GM18517 (cell line): ENCODE results near the gene APLF.
"Not testable (repeated sequence)": the region's sequence is repeated elsewhere in the genome, so short reads cannot be mapped to it uniquely, and the experiment has no call there.

Experiments used
- ATAC-seq: cut with Tn5 transposase; IDR thresholded peaks from one replicate; pipeline ENCODE4 v1.9.1; 2021; ENCODE audit warnings: mild to moderate bottlenecking, moderate library complexity; ENCODE audit not compliant: unreplicated experiment

APLF gene

DNA sequence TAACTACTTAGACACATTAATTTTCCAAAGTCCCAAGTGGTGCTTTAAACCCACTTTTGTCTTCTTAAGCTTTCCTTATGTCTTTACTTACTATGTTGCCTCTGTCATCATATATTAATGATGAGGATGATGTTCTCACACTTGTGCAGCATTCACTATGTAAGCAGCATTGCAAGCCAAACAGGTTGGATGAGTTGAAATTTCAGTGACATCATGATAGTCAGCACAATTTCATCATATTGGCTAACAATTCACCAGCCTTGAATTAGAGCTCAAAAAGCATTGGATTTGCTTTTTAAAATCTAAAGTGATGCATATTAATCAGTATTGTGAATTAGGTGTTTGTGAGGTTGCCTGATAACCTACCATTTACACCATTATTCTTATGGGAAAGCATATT lies 7.7 kb downstream of the APLF start:
- no peak for ATAC-seq

DNA sequence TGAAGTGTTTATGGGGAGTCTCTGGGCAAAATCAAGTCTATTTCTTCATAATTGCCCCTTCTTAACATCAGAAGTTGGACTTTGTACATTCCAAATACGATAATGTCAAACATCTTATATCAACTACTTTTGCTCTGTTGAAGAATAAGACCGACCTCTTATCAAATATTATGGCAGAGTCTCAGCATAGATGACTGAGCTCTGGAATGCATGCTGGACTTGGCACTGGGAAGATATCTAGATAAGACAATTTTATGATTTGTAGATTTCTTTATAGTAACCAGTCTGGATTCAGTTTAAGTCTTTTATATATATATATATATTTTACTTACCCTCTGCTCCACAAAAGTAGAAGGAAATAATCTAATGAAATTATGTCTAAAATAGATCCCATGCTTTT lies 8.2 kb downstream of the APLF start:
- no peak for ATAC-seq

DNA sequence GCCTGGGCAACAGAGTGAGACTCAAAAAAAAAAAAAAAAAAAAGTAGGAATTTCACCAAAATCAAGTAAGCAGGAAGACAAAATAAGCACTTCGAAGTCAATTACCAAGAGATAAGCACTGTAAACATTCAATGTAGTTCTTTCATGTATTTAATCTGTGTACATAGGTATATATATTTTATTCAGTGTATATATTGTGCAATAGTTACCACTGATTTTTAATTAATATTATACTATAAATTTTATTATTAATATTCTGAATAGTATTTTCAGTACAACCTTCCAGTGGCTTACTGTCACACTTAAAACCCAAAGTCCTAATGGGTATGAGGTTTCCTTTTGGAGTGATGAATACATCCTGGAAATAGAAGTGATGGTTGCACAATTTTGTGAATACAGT lies 9.1 kb downstream of the APLF start:
- no peak for ATAC-seq

- ATAC-seq, result no peak
Measured at GRCh38 chr2:68478688-68479087, 11.3 kb downstream of the APLF start.

- no peak for ATAC-seq
Measured at GRCh38 chr2:68482296-68482820, 15.0 kb downstream of the APLF start.

DNA sequence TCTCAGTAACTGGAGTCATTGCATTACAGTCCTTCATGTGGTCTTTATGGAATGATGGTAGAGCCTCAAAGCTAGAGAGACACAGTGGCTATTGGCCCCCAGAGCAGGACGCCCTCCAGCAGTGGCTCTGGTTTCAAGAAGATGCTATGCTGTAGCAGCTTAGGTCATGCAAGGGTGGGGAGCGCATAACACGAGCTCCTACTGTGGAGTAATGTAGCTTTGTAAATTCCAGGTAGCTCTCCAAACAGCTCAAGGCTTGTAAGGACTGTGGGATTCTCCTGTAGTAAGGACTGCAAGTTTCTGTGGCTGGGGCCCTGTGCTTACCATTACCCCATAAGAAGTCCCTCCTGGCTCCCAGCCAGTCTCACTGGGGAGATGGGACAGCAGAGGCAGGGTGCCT lies 15.6 kb downstream of the APLF start:
- no peak for ATAC-seq

DNA sequence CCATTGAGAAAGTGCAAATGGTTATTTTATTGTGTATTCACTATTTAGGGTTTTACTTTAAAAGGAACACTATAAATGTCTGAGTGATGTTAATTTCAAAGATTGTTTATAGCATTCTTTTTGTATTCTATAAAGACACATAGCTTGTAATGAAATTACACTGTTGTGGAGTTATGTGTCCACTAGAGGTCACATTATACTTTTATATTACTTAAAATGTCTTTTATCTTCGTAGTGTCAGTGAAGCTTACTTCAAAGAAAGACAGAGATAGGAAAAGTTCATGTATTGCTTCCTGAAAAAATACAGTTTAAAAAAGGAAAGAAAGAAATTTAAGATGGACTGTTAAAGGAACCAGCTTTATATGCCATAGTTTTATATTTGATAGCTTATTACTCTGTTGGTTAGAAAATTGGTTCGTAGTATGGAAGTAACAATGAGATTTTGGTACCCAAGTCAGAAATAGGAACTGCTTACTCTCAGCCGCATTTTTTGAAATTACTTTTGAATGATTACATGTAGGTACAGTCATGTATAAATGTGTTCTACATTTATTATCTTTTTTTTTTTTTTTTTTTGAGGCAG lies 20.5 kb downstream of the APLF start:
- ATAC-seq, result no peak

DNA sequence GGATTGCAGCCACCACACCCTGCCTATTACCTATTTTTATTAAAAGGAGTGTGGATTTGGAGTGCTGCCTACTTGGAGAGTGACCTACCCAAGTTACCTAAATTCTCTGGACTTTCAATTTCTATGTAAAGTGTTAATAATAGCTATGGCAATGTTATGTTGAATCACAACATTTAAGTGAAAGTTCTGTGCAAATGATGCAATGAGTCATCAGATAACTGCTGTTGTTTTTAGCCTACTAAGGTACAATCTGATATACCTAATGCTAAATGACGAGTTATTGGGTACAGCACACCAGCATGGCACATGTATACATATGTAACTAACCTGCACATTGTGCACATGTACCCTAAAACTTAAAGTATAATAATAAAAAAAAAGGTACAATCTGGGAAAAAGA lies 21.2 kb downstream of the APLF start:
- not testable (repeated sequence) for ATAC-seq

DNA sequence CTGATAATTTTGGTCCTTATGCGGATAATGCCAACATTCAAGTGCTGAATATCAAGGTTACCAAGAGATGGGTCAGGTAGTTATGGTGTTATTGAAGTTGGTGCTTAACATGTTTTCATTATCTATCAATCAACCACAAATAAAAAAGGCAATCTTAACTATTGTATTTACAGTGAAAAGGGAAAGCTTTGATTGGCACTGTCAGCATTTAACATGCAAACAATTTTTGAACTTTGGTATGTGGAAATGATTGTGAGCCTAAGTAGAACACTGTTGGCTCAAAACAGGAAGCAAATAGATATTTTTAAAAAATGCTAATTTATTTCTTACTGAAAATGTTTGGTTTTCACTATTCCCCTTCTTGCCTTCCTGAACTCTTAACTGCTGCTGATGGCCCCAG lies 21.9 kb downstream of the APLF start:
- ATAC-seq, result no peak

DNA sequence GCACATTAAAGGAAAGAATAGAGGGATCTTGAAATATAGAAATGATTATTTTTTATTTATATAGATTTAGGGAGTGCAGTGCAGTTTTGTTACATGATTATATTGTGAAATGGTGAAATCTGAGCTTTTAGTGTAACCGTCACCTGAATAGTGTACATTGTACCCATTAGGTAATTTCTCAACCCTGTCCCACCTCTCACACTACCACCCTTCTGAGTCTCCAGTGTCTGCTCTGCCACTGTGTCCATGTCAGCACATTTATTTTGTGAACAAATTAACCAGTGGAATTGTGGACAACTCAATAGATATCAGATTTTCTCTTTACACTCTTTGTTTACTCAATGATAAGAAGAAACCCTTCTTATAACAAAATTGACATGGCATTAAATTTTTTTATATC lies 24.2 kb downstream of the APLF start:
- ATAC-seq, result no peak

DNA sequence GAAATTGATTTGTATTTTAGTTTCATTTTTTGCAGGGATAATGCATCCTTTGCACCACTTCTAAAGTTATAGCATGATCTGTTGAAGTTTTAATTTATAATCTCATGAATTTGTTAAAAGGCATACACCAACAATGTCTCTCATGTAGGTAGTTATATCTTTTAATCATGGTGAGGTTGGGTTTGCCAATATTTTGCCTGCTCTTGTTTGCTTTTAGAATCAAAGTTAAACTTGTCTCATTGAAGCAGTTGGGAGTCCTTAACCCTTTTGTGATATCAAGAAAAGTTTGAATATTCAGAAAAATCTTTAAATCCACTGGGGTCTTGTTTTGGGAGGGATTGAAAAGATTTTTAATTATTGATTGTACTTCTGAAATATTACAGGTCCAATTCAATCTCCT lies 31.7 kb downstream of the APLF start:
- no peak for ATAC-seq

DNA sequence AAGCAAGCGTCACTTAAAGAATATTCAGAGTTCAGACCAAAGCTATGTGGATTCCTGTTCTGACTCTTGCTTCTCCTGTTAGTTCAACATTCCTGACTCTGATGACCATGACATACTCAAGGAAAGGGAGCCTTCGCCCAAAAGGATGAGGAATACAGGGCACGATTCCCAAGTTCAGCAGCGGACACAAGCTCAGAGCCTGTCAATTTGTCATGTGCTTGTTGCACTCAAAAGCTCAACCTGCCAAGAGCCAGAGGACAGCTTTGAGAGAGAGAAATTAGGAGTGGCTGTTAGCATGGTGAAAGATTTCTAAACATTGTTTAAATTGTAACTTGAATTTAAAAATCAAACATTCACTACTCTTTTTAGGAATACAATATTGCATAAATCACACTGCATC lies 33.3 kb downstream of the APLF start:
- no peak for ATAC-seq

- no peak for ATAC-seq
Measured at GRCh38 chr2:68501768-68502167, 34.4 kb downstream of the APLF start.

- no peak for ATAC-seq
Measured at GRCh38 chr2:68505603-68506159, 38.3 kb downstream of the APLF start.

DNA sequence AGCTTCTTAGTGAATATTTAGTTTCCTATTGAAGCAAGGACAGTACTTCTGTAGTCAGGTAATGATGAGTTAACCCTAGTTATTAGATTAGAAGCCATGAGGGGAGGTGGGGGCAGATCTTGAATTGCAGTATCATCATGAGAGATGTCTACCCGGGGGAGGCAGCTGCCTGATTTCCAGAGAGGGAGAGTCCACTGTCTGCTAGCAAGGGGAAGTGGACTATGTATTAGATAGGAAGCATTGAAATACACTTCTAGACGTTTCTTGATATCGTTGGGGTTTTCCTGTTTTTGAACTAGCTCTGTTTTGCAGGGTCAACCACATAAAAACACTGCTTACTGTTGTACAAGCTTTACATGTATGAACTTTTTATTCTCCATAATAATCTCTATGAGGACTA lies 38.8 kb downstream of the APLF start:
- no peak for ATAC-seq

DNA sequence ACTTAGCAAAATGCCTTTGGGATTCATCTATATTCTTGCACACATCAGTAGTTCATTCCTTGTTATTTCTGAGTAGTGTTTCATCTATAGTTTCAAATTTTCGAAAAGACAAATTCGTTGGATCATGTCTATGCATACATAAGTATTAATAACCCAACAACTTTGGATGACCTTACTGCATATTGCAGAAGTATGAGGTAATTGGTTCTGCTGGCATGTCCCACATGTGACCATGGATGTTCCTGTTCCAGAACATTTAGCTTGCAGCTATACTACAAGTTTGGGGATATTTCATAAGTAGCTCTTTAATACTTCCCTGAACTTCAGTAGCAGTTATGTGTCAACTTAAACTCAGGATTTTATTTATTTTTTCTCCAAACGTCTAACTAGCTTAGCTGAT lies 44.9 kb downstream of the APLF start:
- ATAC-seq, result no peak

GRCh38 chr2:68512966-68513365 lies 45.6 kb downstream of the APLF start:
- no peak for ATAC-seq

GRCh38 chr2:68514316-68514929 lies 47.0 kb downstream of the APLF start:
- ATAC-seq, result no peak

DNA sequence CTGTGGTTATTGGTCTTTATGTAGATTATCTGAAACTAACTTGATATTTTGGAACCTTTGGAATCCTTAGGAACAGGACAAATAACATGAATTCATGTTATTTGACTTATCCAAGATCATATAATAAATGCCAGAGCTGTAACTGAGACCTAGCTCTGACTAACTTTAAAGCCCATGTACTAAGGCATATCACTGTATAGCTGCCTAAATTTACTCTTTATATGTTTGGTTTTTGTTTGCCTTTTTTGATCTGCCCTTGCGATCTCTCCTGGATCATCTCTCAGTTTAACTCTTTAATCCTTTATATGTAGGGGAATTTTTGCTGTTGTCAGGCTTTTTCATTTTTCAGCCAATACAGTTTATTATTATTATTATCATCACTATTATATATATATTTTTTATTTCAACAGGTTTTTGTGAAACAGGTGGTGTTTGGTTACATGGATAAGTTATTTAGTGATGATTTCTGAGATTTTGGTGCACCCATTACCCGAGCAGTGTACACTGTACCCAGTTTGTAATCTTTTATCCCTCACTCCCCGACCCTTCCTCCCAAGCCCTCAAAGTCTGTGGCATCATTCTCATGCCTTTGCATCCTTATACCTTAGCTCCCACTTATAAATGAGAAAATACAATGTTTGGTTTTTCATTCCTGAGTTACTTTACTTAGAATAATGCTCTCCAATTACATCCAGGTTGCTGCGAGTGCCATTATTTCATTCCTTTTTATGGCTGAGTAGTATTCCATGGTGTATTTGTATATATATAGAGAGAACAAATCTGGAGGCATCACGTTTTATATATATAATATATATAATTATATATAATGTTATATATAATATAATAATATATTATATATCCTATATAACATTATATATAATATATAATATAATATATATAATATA lies 48.9 kb downstream of the APLF start:
- no peak for ATAC-seq

- no peak for ATAC-seq
Measured at GRCh38 chr2:68519236-68519635, 51.9 kb downstream of the APLF start.

DNA sequence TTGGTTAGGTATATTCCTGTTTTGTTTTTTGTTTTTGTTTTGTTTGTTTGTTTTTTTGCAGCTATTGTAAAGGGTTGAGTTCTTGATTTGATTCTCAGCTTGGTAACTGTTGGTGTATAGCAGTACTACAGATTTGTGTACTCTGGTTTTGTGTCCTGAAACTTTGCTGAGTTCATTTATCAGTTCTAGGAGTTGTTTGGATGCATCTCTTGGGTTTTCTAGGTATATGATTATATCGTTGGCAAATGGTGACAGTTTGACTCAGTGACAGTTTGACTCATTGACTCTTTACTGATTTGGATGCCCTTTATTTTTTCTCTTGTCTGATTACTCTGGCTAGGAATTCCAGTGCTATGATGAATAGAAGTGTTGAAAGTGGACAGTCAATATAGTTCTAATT lies 53.7 kb downstream of the APLF start:
- no peak for ATAC-seq

DNA sequence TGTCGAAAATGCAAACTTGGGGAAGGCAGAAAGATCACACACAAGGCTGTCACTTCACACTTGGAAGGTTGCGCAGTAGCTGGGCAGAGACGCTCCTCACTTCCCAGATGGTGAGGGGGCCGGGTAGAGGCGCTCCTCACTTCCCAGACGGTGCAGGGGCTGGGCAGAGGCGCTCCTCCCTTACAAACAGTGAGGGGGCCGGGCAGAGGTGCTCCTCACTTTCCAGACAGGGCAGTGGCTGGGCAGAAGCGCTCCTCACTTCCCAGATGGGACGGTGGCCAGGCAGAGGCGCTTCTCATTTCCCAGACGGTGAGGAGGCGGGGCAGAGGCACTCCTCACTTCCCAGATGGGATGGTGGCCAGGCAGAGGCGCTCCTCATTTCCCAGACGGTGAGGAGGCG lies 59.6 kb downstream of the APLF start:
- ATAC-seq, result not testable (repeated sequence)
